ENCODE data around the gene ISCU. TPM values are rescaled to one million over a fixed set of nuclear protein-coding genes. Genes with fewer than 3 reads are reported as not detected.

ISCU gene
- total RNA-seq, 1 experiment from 2014 or later = 84.8 TPM

DNA sequence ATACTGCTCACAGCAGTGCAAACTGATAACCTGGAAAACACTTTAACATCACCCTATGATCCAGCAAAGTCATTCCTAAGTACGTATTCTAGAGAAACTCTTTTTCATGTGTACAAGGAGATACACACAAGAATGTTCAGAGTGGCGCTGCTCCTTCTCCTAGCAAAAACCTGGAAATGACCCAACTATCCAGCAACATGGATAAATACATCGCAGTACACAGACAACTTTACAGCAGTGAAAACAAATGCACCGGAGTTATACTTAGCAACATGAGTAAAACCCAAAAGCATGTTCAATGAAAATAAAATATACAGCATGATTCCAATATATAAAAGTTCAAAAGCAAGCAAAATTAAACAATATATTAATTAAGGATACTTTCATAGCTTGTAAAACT lies 20.1 kb upstream of the ISCU start:
- H3K9me3 ChIP-seq (ENCODE audit: insufficient read depth, low read depth) = no peaks in the 10 kb centered on the region
- peaks cover 36% of the 10 kb centered on the region for H3K79me2 ChIP-seq (ENCODE audit: low read depth)
- ChIA-PET POLR2A (ENCODE audit: unreplicated experiment) (no interaction called here), CTCF (no interaction called here)
- H3K4me1 ChIP-seq (replicated peaks; ENCODE audit: insufficient read depth) = no peaks in the 10 kb centered on the region
- H3K4me2 ChIP-seq = no peak overlapping the region
- no peak for DNase-seq
- H3K9me2 ChIP-seq (ENCODE audit: insufficient read depth) = no peaks in the 10 kb centered on the region
- H4K20me1 ChIP-seq (ENCODE audit: insufficient read depth) = peaks cover 41% of the 10 kb centered on the region
- H2AFZ ChIP-seq = no peak overlapping the region
- H3K4me3 ChIP-seq = no peak overlapping the region
- intact Hi-C loops (cut with micrococcal nuclease; ENCODE audit: unreplicated experiment) = no loop called here
- no peak overlapping the region for H3K27ac ChIP-seq
- BruUV-seq (replicated peaks) = no TSS peak
- no peak for TF ChIP-seq EZH2 (IDR thresholded peaks at IDR 0.05; ENCODE audit: low read depth)
- TF ChIP-seq, protein P1, sequence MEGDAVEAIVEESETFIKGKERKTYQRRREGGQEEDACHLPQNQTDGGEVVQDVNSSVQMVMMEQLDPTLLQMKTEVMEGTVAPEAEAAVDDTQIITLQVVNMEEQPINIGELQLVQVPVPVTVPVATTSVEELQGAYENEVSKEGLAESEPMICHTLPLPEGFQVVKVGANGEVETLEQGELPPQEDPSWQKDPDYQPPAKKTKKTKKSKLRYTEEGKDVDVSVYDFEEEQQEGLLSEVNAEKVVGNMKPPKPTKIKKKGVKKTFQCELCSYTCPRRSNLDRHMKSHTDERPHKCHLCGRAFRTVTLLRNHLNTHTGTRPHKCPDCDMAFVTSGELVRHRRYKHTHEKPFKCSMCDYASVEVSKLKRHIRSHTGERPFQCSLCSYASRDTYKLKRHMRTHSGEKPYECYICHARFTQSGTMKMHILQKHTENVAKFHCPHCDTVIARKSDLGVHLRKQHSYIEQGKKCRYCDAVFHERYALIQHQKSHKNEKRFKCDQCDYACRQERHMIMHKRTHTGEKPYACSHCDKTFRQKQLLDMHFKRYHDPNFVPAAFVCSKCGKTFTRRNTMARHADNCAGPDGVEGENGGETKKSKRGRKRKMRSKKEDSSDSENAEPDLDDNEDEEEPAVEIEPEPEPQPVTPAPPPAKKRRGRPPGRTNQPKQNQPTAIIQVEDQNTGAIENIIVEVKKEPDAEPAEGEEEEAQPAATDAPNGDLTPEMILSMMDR (conservative IDR thresholded peaks at IDR 0.05) = no peak
- H3F3A ChIP-seq (ENCODE audit: insufficient read depth, low read depth) = peaks cover 17% of the 10 kb centered on the region
- peaks cover 13% of the 10 kb centered on the region for H3K36me3 ChIP-seq (ENCODE audit: low read depth)
- H3K27me3 ChIP-seq (ENCODE audit: insufficient read depth, low read depth) = no peaks in the 10 kb centered on the region

DNA sequence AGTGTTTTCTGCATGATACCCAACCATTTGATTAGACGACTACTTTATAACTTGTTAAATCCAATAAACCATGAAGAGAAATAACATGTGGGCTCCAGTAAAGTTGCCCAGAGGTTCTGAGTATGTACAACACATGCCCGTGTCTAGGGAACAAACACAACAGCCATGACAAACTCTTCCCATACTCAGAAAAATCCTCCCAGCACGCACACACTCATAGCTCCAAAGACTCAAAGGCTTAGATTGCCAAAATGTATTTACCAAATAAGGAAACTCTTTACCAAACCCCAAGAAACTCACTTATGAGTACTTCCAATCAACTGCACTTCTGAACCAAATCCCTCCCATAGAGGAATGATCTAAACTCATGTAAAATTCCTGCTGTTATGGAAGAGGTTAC lies 18.7 kb upstream of the ISCU start:
- DNase-seq = no peak
- BruUV-seq (replicated peaks) = no TSS peak
- H3K4me3 ChIP-seq = no peak overlapping the region
- no peak overlapping the region for H3K27ac ChIP-seq
- H3K79me2 ChIP-seq (ENCODE audit: low read depth) = peaks cover 40% of the 10 kb centered on the region
- H3K4me2 ChIP-seq = no peak overlapping the region
- H2AFZ ChIP-seq = no peak overlapping the region
- H3K36me3 ChIP-seq (ENCODE audit: low read depth) = peaks cover 20% of the 10 kb centered on the region
- intact Hi-C loops (cut with micrococcal nuclease; ENCODE audit: unreplicated experiment) = no loop called here
- H3K27me3 ChIP-seq (ENCODE audit: insufficient read depth, low read depth) = no peaks in the 10 kb centered on the region
- H3K9me3 ChIP-seq (ENCODE audit: insufficient read depth, low read depth) = no peaks in the 10 kb centered on the region
- TF ChIP-seq EZH2 (IDR thresholded peaks at IDR 0.05; ENCODE audit: low read depth) = no peak
- TF ChIP-seq, protein P1 (conservative IDR thresholded peaks at IDR 0.05) = no peak
- peaks cover 41% of the 10 kb centered on the region for H4K20me1 ChIP-seq (ENCODE audit: insufficient read depth)
- ChIA-PET POLR2A (ENCODE audit: unreplicated experiment) (no interaction called here), CTCF (no interaction called here)
- no peaks in the 10 kb centered on the region for H3K9me2 ChIP-seq (ENCODE audit: insufficient read depth)
- H3K4me1 ChIP-seq (replicated peaks; ENCODE audit: insufficient read depth) = no peaks in the 10 kb centered on the region
- peaks cover 15% of the 10 kb centered on the region for H3F3A ChIP-seq (ENCODE audit: insufficient read depth, low read depth)

DNA sequence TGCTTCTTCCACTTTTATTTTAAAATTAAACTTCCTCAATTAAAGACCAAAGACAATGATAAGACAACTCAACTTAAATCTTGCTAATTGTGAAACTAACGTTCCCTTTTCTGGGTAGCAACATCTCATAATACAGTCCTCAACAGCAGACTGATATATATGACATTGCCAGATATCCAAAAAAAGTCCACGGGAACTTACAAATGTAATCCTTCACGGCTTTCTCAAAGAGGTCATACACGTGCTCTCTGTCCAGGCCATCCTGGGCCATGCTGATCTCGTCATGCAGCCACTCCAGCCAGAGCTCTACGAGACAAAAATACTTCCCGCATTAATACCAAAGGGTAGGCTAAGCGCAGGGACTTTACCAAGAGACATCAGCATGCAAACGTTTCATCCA lies 14.7 kb upstream of the ISCU start:
- peaks cover 54% of the 10 kb centered on the region for H4K20me1 ChIP-seq (ENCODE audit: insufficient read depth)
- no peaks in the 10 kb centered on the region for H3K9me3 ChIP-seq (ENCODE audit: insufficient read depth, low read depth)
- H3F3A ChIP-seq (ENCODE audit: insufficient read depth, low read depth) = peaks cover 3% of the 10 kb centered on the region
- ChIA-PET POLR2A (ENCODE audit: unreplicated experiment) (no interaction called here), CTCF (no interaction called here)
- peaks cover 20% of the 10 kb centered on the region for H3K36me3 ChIP-seq (ENCODE audit: low read depth)
- H3K9me2 ChIP-seq (ENCODE audit: insufficient read depth) = no peaks in the 10 kb centered on the region
- no peaks in the 10 kb centered on the region for H3K4me1 ChIP-seq (replicated peaks; ENCODE audit: insufficient read depth)
- TF ChIP-seq, protein P1 (conservative IDR thresholded peaks at IDR 0.05) = no peak
- TF ChIP-seq EZH2 (IDR thresholded peaks at IDR 0.05; ENCODE audit: low read depth) = no peak
- H3K4me3 ChIP-seq = no peak overlapping the region
- no peak for DNase-seq
- H2AFZ ChIP-seq = no peak overlapping the region
- intact Hi-C loops (cut with micrococcal nuclease; ENCODE audit: unreplicated experiment) = no loop called here
- no TSS peak for BruUV-seq (replicated peaks)
- H3K4me2 ChIP-seq = no peak overlapping the region
- no peaks in the 10 kb centered on the region for H3K27me3 ChIP-seq (ENCODE audit: insufficient read depth, low read depth)
- no peak overlapping the region for H3K27ac ChIP-seq
- peaks cover 56% of the 10 kb centered on the region for H3K79me2 ChIP-seq (ENCODE audit: low read depth)

Data from PC-9 (cell line).